ENCODE measurements around the gene CREB3L2.
"Not testable (repeated sequence)": the region's sequence is repeated elsewhere in the genome, so short reads cannot be mapped to it uniquely, and the experiment has no call there.

The CREB3L2 gene

DNA sequence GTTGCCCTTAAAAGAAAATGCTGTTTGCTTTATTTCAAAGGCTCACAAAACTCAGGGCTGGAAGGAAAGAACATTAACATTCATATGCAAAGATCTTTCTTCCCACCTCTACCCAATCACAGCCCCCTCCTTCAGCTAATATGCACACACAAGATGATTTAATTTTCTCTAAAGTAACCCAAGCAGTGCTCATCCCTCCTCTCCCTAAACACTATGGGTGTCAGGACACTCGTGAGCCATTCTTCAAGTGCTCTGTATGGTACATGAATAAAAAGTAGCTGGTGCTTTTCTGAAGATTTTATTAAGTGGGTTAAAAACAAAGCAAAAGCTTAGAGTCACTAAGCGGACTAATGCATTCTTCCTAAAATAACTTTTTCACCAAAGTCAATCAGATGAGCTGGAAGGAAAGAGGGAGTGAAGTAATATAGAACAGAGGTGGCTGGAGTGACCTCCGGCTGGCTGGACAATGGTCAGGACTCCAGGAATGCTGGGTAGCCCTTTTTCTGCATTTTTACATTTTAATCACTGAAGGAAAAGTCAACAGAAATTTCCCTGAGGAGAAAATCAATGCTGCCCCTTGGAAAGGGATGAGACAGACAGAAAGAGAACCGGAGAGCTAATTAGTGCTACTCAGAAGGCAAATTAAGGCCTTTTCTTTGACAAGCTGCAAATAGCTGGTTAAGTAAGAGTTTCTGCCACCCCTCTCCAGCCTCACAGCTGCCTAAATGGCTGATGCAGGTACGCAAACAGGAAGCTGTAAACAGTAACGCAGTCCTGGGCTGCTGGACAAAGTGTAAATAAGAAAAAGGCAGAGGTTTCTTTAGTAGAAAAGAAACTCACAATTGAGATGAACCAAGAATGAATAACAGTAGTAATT, 161.7 kb downstream of the CREB3L2 start:
- in situ Hi-C loops (cut with HindIII; ENCODE audit: low sequenced_read_pairs) = no loop called here
- H3K4me3 ChIP-seq (ENCODE audit: low read depth, low read length) = no peak overlapping the region
- TF ChIP-seq, protein P1, sequence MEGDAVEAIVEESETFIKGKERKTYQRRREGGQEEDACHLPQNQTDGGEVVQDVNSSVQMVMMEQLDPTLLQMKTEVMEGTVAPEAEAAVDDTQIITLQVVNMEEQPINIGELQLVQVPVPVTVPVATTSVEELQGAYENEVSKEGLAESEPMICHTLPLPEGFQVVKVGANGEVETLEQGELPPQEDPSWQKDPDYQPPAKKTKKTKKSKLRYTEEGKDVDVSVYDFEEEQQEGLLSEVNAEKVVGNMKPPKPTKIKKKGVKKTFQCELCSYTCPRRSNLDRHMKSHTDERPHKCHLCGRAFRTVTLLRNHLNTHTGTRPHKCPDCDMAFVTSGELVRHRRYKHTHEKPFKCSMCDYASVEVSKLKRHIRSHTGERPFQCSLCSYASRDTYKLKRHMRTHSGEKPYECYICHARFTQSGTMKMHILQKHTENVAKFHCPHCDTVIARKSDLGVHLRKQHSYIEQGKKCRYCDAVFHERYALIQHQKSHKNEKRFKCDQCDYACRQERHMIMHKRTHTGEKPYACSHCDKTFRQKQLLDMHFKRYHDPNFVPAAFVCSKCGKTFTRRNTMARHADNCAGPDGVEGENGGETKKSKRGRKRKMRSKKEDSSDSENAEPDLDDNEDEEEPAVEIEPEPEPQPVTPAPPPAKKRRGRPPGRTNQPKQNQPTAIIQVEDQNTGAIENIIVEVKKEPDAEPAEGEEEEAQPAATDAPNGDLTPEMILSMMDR (IDR thresholded peaks at IDR 0.05; ENCODE audit: low read depth, low read length) = no peak
- DNase-seq (ENCODE audit: low read depth, low spot score) = no peak

DNA sequence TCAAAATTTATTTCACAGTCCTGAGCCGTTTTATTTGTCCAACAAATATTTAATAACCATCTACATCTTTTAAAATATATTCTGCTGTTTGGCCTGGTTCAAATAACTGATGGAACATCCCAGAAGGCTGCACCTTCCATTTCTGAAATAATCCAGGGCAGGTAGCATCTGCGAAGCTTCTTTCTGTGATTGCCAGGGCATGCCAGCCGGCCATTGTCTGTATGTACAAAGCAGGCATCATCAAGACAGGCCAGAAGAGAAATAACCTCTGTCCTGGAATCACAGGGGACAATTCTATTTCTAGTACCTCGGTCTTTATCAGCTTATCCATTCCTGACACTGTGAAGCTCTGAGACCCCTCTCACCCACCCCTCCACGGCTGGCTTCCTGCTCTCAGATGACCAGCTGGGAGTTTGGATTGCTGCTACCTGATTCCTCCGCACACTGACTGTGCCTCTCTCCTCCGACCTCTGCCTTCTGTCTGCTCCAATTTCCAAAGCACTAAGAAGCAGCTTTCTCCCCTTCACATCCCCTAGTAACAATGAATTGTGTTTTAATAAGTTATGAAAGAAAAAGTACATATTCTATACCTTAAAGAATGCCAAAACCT, 163.1 kb downstream of the CREB3L2 start:
- DNase-seq (ENCODE audit: low read depth, low spot score) = no peak
- no peak overlapping the region for H3K4me3 ChIP-seq (ENCODE audit: low read depth, low read length)
- TF ChIP-seq, protein P1 (IDR thresholded peaks at IDR 0.05; ENCODE audit: low read depth, low read length) = no peak
- in situ Hi-C loops (cut with HindIII; ENCODE audit: low sequenced_read_pairs) = no loop called here

- in situ Hi-C loops (cut with HindIII; ENCODE audit: low sequenced_read_pairs) = no loop called here
- H3K4me3 ChIP-seq (ENCODE audit: low read depth, low read length) = no peak overlapping the region
- TF ChIP-seq, protein P1 (IDR thresholded peaks at IDR 0.05; ENCODE audit: low read depth, low read length) = no peak
- no peak for DNase-seq (ENCODE audit: low read depth, low spot score)
These were observed 165.3 kb downstream of the CREB3L2 start for GRCh38 chr7:137836541-137836940.

DNA sequence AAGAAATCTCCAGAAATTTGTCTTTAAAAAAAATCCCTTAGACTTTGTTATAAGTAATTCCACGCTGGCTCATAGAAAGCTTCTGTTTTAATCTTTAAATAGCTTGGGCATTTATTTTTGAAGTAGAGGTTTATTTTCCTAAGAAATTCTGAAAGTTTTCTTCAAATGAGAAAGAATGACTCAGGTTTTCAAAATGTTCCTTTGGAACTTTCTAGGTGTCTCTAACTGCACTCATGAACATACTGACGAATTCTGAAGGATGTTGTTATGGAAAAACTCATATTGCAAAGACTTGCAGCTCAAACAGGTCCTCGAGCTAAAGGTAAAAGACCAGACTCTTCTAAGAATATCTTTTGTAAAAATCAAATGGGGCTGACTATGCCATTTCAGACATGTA, 165.8 kb downstream of the CREB3L2 start:
- H3K4me3 ChIP-seq (ENCODE audit: low read depth, low read length) = no peak overlapping the region
- DNase-seq (ENCODE audit: low read depth, low spot score) = peak; percentile 48
- TF ChIP-seq, protein P1 (IDR thresholded peaks at IDR 0.05; ENCODE audit: low read depth, low read length) = no peak
- in situ Hi-C loops (cut with HindIII; ENCODE audit: low sequenced_read_pairs) = no loop called here

GRCh38 chr7:137835486-137836112, 166.3 kb downstream of the CREB3L2 start:
- DNase-seq (ENCODE audit: low read depth, low spot score) = no peak
- in situ Hi-C loops (cut with HindIII; ENCODE audit: low sequenced_read_pairs) = no loop called here
- no peak overlapping the region for H3K4me3 ChIP-seq (ENCODE audit: low read depth, low read length)
- TF ChIP-seq, protein P1 (IDR thresholded peaks at IDR 0.05; ENCODE audit: low read depth, low read length) = no peak

GRCh38 chr7:137834552-137834951, 167.3 kb downstream of the CREB3L2 start:
- DNase-seq (ENCODE audit: low read depth, low spot score) = no peak
- TF ChIP-seq, protein P1 (IDR thresholded peaks at IDR 0.05; ENCODE audit: low read depth, low read length) = no peak
- in situ Hi-C loops (cut with HindIII; ENCODE audit: low sequenced_read_pairs) = no loop called here
- H3K4me3 ChIP-seq (ENCODE audit: low read depth, low read length) = no peak overlapping the region

DNA sequence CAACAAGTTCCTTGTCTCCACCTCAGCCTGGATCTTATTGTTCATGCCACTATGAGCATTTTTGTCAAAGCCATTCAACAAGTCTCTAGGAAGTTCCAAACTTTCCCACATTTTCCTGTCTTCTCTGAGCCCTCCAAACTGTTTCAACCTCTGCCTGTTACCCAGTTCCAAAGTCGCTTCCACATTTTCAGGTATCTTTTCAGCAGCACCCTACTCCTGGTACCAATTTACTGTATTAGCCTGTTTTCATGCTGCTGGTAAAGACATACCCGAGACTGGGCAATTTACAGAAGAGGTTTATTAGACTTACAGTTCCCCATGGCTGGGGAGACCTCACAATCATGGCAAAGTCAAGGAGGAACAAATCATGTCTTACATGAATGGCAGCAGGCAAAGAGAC, 168.9 kb downstream of the CREB3L2 start:
- in situ Hi-C loops (cut with HindIII; ENCODE audit: low sequenced_read_pairs); H3K4me3 ChIP-seq (ENCODE audit: low read depth, low read length); DNase-seq (ENCODE audit: low read depth, low spot score): not testable (repeated sequence)
